ENCODE measurements around the gene ATAD2B.

Gene ATAD2B

GRCh38 chr2:23746141-23746863 lies 180.6 kb downstream of the ATAD2B start:
- TF ChIP-seq CTCF (IDR thresholded peaks at IDR 0.05), result no peak

GRCh38 chr2:23745726-23746105 lies 181.2 kb downstream of the ATAD2B start:
- TF ChIP-seq CTCF (IDR thresholded peaks at IDR 0.05), result no peak

GRCh38 chr2:23745068-23745725 lies 181.7 kb downstream of the ATAD2B start:
- no peak for TF ChIP-seq CTCF (IDR thresholded peaks at IDR 0.05)

GRCh38 chr2:23734416-23734815 lies 192.5 kb downstream of the ATAD2B start:
- no peak for TF ChIP-seq CTCF (IDR thresholded peaks at IDR 0.05)

GRCh38 chr2:23722255-23722654 lies 204.7 kb downstream of the ATAD2B start:
- no peak for TF ChIP-seq CTCF (IDR thresholded peaks at IDR 0.05)

GRCh38 chr2:23721454-23721826 lies 205.5 kb downstream of the ATAD2B start:
- TF ChIP-seq CTCF (IDR thresholded peaks at IDR 0.05), result no peak

- no peak for TF ChIP-seq CTCF (IDR thresholded peaks at IDR 0.05)
These were observed 206.0 kb downstream of the ATAD2B start for GRCh38 chr2:23720705-23721453.

Data from LNCAP (cell line).